Liver (tissue), 3 donors: ENCODE measurements around the gene CBY2.

ENCODE experiments used
- HNF4G ChIP-seq: IDR thresholded peaks from 2 replicates; pipeline ENCODE4 v1.6.1; 2016; ENCODE audit warnings: antibody characterized with exemption
- TAF1 ChIP-seq: conservative IDR thresholded peaks from 2 replicates; pipeline ENCODE4 v1.6.1; 2016; ENCODE audit warnings: antibody characterized with exemption, mild to moderate bottlenecking
- TF ChIP-seq, protein P1 (sequence below): IDR thresholded peaks from 2 replicates; pipeline ENCODE4 v1.6.1; 2016; ENCODE audit warnings: antibody characterized with exemption
- TF ChIP-seq, protein P2 (sequence below): fragments of 150-350 bp; IDR thresholded peaks from 2 replicates; pipeline ENCODE4 v1.5.1; 2017; ENCODE audit warnings: improper control_type of control experiment, low read depth, low read length; ENCODE audit not compliant: missing input control
- donor health status: healthy.
- donor health status: healthy.

DNA sequence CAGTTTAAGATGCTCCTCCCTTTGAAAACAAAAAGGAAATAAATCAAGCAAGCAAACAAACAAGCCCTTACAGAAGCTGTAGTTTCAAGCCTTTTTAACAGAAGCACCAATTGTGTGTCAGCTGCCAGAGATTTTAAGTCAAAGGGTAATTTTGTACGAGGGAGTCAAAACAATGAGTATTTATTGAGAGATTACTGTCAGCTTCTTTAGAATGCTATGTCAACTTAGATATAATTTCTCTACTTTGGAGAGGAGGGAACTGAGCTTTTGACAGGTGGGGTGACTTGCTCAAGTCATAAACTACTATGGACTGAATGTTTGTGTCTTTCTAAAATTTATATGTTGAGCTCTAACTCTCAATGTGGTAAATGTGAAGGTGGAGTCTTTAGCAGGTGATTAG is 10.5 kb upstream of the CBY2 start:
- TF ChIP-seq, protein P1, sequence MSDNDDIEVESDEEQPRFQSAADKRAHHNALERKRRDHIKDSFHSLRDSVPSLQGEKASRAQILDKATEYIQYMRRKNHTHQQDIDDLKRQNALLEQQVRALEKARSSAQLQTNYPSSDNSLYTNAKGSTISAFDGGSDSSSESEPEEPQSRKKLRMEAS: no peak
- TF ChIP-seq, protein P2, sequence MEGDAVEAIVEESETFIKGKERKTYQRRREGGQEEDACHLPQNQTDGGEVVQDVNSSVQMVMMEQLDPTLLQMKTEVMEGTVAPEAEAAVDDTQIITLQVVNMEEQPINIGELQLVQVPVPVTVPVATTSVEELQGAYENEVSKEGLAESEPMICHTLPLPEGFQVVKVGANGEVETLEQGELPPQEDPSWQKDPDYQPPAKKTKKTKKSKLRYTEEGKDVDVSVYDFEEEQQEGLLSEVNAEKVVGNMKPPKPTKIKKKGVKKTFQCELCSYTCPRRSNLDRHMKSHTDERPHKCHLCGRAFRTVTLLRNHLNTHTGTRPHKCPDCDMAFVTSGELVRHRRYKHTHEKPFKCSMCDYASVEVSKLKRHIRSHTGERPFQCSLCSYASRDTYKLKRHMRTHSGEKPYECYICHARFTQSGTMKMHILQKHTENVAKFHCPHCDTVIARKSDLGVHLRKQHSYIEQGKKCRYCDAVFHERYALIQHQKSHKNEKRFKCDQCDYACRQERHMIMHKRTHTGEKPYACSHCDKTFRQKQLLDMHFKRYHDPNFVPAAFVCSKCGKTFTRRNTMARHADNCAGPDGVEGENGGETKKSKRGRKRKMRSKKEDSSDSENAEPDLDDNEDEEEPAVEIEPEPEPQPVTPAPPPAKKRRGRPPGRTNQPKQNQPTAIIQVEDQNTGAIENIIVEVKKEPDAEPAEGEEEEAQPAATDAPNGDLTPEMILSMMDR: no peak
- no peak for TF ChIP-seq TAF1
- TF ChIP-seq HNF4G: no peak
